Measurements from ENCODE around the gene ZFPM1.

Gene ZFPM1

GRCh38 chr16:88522276-88522949 is 69.3 kb downstream of the ZFPM1 start:
- no peak overlapping the region for H3K27ac ChIP-seq
- H3K4me3 ChIP-seq = no peak overlapping the region
- DNase-seq (ENCODE audit: low spot score) = no peak
- TF ChIP-seq CTCF (IDR thresholded peaks at IDR 0.05) = no peak

GRCh38 chr16:88523309-88524161 is 70.5 kb downstream of the ZFPM1 start:
- no peak for DNase-seq (ENCODE audit: low spot score)
- H3K27ac ChIP-seq = no peak overlapping the region

GRCh38 chr16:88524274-88524972 is 71.3 kb downstream of the ZFPM1 start:
- TF ChIP-seq CTCF (IDR thresholded peaks at IDR 0.05) = no peak
- DNase-seq (ENCODE audit: low spot score) = no peak
- Histone ChIP-seq H3K4me3 (no peak overlapping the region), H3K27ac (no peak overlapping the region)

More at GRCh38 chr16:88523309-88524161, 70.5 kb downstream of the ZFPM1 start:
- no peak for TF ChIP-seq CTCF (IDR thresholded peaks at IDR 0.05)
- H3K4me3 ChIP-seq = no peak overlapping the region

GRCh38 chr16:88524973-88525662 is 72.0 kb downstream of the ZFPM1 start:
- no peak for TF ChIP-seq CTCF (IDR thresholded peaks at IDR 0.05)
- no peak for DNase-seq (ENCODE audit: low spot score)
- H3K4me3 ChIP-seq = no peak overlapping the region
- H3K27ac ChIP-seq = no peak overlapping the region

GRCh38 chr16:88525663-88525990 is 72.5 kb downstream of the ZFPM1 start:
- no peak for DNase-seq (ENCODE audit: low spot score)
- H3K4me3 ChIP-seq = no peak overlapping the region
- H3K27ac ChIP-seq = no peak overlapping the region
- TF ChIP-seq CTCF (IDR thresholded peaks at IDR 0.05) = no peak

GRCh38 chr16:88526008-88526905 is 73.2 kb downstream of the ZFPM1 start:
- no peak for TF ChIP-seq CTCF (IDR thresholded peaks at IDR 0.05)
- Histone ChIP-seq H3K4me3 (no peak overlapping the region), H3K27ac (peak overlapping the region in 1 of 2 donors; percentile 7)
- no peak for DNase-seq (ENCODE audit: low spot score)

Measured in coronary artery (tissue), 2 donors.